ENCODE results near the gene GALNT10.

GALNT10 gene

DNA sequence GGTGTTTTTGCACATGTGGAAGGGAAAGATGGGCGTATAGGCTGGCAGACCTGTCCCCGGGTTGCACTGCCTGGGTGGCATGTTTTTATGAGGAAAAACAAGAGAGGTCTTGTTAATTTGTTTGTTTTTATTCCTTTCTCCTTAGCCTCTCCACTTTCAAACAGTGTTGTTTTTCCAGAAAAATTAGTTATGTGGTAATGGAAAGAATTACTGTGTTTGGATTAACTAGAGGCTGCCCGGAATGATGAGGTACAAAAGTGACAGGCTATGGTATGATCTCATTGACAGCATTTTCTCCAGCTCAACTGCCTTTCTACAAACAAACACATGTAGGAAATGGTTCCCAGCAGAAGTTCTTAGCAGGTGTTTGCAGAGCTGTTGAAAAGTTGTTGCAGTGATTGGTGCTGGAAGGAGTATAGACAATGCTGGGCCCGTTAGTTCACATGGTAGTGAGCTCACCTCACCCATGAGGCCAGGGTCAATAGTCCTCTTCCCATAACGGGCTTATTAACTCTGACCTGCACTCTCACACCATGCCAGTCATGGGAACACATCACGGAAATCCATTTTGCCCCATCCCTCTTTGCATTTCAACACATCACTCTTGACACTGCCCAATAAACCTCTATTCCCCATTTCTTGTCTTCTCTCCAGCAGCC is 144.0 kb downstream of the GALNT10 start:
- no peak overlapping the region for H3K4me3 ChIP-seq (replicated peaks; ENCODE audit: low read depth, low read length)
- TF ChIP-seq CTCF (IDR thresholded peaks at IDR 0.05; ENCODE audit: insufficient read depth, low read length, poor library complexity, severe bottlenecking) = no peak
- H3K36me3 ChIP-seq (ENCODE audit: control insufficient read depth, insufficient read depth, low read length) = peaks cover 22% of the 10 kb centered on the region
- no peak for DNase-seq (ENCODE audit: extremely low read depth, insufficient read length)
- no peaks in the 10 kb centered on the region for H3K27me3 ChIP-seq (replicated peaks; ENCODE audit: control insufficient read depth, insufficient read depth, low read length)

DNA sequence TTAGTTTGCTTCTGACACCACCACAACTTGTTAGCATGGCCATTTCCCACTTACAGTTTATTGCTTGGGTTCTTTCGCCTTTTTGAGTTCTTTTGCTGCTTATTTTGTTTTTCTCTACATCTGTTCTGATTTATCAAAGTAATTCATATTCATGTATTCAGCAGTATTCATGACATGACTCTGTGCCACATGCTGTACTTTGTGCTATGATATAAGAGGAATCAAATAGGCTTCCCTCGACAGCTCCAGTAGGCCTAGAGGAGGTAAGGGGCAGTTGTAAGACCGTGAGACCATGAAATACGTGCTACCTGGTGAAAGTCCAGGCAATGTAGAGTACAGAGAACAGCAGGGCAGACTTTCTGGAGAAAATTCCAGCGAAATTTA is 144.5 kb downstream of the GALNT10 start:
- DNase-seq (ENCODE audit: extremely low read depth, insufficient read length) = no peak
- no peak for TF ChIP-seq CTCF (IDR thresholded peaks at IDR 0.05; ENCODE audit: insufficient read depth, low read length, poor library complexity, severe bottlenecking)
- H3K27me3 ChIP-seq (replicated peaks; ENCODE audit: control insufficient read depth, insufficient read depth, low read length) = no peaks in the 10 kb centered on the region
- H3K36me3 ChIP-seq (ENCODE audit: control insufficient read depth, insufficient read depth, low read length) = peaks cover 21% of the 10 kb centered on the region
- H3K4me3 ChIP-seq (replicated peaks; ENCODE audit: low read depth, low read length) = no peak overlapping the region

- TF ChIP-seq CTCF (IDR thresholded peaks at IDR 0.05; ENCODE audit: insufficient read depth, low read length, poor library complexity, severe bottlenecking) = no peak
- DNase-seq (ENCODE audit: extremely low read depth, insufficient read length) = no peak
- Histone ChIP-seq H3K27me3 (replicated peaks; ENCODE audit: control insufficient read depth, insufficient read depth, low read length) (no peaks in the 10 kb centered on the region), H3K36me3 (ENCODE audit: control insufficient read depth, insufficient read depth, low read length) (peaks cover 6% of the 10 kb centered on the region; the same call in 1 of the 2 replicates), H3K4me3 (replicated peaks; ENCODE audit: low read depth, low read length) (no peak overlapping the region)
Observed at GRCh38 chr5:154341620-154342019, 151.1 kb downstream of the GALNT10 start.

DNA sequence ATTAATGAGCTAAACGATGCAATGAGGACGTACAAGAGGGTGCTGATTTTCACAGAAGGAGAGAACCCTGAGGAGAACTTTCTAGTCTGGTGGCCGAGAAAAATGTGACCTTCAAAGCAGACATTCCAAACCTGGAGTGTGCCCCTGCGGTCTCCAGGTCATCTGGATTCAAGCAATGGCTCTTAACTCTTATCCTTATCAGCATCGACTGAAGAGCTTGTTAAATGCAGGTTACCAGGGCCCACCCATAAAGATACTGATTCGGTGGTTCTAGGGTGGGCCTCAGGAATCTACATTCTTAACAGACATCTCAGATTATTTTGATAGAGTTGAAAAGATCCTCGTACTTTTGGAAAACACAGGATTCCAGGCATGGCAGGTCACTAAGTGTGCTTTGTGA is 151.7 kb downstream of the GALNT10 start:
- Histone ChIP-seq H3K36me3 (ENCODE audit: control insufficient read depth, insufficient read depth, low read length) (peaks cover 6% of the 10 kb centered on the region; the same call in 1 of the 2 replicates), H3K4me3 (replicated peaks; ENCODE audit: low read depth, low read length) (no peak overlapping the region), H3K27me3 (replicated peaks; ENCODE audit: control insufficient read depth, insufficient read depth, low read length) (no peaks in the 10 kb centered on the region)
- TF ChIP-seq CTCF (IDR thresholded peaks at IDR 0.05; ENCODE audit: insufficient read depth, low read length, poor library complexity, severe bottlenecking) = no peak
- DNase-seq (ENCODE audit: extremely low read depth, insufficient read length) = no peak

DNA sequence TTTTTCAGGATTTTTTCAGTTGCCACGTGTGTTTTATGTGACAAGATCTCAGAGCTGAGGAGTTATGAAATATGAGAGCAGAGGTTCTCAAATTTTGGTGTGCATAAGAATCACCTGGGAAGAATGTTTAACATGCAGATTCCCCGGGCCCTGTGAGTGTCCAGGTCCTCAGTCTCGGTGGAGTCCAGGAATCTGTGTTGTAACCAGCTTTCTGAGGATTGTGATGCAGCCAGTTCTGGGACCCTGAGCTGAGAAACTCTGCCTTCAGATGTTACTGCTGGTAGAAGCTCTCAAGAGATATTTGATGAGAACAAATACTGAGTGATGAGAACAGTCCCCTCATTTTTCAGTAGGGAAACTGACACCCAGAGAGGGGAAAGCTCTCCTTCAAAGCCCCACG is 152.4 kb downstream of the GALNT10 start:
- TF ChIP-seq CTCF (IDR thresholded peaks at IDR 0.05; ENCODE audit: insufficient read depth, low read length, poor library complexity, severe bottlenecking) = no peak
- no peak overlapping the region for H3K4me3 ChIP-seq (replicated peaks; ENCODE audit: low read depth, low read length)
- H3K27me3 ChIP-seq (replicated peaks; ENCODE audit: control insufficient read depth, insufficient read depth, low read length) = no peaks in the 10 kb centered on the region
- peaks cover 6% of the 10 kb centered on the region; the same call in 1 of the 2 replicates for H3K36me3 ChIP-seq (ENCODE audit: control insufficient read depth, insufficient read depth, low read length)
- no peak for DNase-seq (ENCODE audit: extremely low read depth, insufficient read length)

DNA sequence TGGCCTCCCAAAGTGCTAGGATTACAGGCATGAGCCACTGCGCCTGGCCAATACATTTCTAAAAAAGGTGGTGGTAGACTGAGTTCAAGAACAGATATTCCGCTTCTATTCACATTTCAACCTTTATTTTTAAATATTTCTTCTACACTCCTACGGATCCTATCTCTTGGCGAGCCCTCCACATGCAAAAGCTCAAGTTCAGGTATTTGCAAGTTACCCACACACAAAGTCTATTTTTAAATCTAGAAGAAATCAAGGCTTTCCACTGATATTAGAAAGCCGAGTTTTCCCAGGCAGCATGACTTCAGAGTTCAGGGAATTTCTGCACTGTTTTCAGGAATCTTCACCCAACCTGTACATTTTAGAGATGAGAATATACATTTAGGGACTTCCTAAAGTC is 153.9 kb downstream of the GALNT10 start:
- Histone ChIP-seq H3K4me3 (replicated peaks; ENCODE audit: low read depth, low read length) (no peak overlapping the region), H3K36me3 (ENCODE audit: control insufficient read depth, insufficient read depth, low read length) (no peaks in the 10 kb centered on the region), H3K27me3 (replicated peaks; ENCODE audit: control insufficient read depth, insufficient read depth, low read length) (no peaks in the 10 kb centered on the region)
- TF ChIP-seq CTCF (IDR thresholded peaks at IDR 0.05; ENCODE audit: insufficient read depth, low read length, poor library complexity, severe bottlenecking) = no peak
- no peak for DNase-seq (ENCODE audit: extremely low read depth, insufficient read length)

All from GM06990 (cell line).